NK-92 (cell line): ENCODE measurements around the gene PTGR1.
"Not testable (repeated sequence)": the region's sequence is repeated elsewhere in the genome, so short reads cannot be mapped to it uniquely, and the experiment has no call there.

Source experiments
- DNase-seq: peaks from one replicate; lab custom pipeline; 2025; ENCODE audit not compliant: unreplicated experiment; lab: John Stamatoyannopoulos, UW

Gene PTGR1

DNA sequence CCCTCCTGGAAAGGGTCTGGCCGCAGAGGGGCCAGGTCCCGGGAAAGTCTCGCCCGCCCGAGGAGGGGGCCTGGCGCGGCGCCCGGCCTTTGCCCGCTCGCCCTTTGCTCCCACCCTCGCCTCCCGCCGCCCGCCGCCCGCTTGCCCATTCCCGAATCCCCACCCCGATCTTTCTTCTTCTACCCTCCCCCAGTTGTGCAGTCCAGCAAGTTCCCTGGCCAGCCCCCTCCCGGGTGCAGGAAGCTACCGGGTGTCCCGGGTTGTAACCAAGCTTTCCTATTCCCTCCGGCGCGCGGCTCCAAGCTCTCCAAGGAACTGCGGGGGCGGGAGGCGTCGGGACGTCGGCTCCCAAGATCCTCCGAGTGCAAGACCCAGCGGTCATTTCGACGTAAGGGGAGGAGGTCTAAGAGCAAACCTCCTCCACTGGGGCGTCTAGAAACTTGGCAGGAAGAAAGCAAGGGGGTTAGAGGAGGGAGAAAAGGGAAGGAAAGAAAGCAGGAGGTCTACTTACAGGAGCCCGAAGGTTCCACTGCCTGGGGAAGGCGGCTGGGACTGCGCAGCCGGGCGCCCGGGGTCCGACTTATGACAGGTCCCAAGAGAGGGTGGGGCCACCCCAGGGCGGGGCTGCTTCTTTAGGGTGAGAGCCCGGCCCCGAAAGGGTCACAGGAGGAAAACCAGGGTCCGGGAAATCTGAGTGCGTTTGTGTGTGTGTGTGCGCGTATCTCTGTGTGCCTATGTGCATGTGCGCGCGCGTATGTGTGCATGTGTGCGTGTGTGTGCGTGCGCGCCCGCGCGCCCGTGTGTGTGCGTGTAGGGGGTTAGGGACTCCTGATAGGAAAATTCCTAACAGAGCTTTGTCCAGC is at the start of gene PTGR1:
Gene PTGR1, minus strand, starts transcription at position 556 of the 863 bp plus-strand sequence. CDS start 2,225 bp downstream, outside the sequence.
- DNase-seq: no peak

GRCh38 chr9:111649016-111649415 is 49.6 kb upstream of the PTGR1 start:
- DNase-seq: no peak

- no peak for DNase-seq
Observed at GRCh38 chr9:111648066-111648465, 48.6 kb upstream of the PTGR1 start.

DNA sequence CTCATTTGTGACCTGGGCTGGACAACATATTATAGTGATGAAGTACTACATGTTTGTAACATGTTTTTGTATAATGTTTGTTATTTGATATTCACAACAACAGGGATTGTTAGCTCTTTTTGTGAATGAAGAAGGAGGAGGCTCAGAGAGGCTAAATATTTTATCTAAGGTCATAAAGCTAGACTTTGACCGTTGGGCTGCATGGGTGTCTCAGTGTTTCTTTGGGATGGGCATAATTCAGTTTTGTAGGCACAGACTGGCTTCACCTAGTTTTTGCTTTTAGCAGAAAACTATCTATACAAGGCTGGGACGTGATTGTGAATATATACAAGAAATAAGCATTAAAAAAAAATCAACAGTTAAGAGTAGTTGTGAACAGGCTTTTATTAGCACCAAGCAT is 47.0 kb upstream of the PTGR1 start:
- DNase-seq: no peak

DNA sequence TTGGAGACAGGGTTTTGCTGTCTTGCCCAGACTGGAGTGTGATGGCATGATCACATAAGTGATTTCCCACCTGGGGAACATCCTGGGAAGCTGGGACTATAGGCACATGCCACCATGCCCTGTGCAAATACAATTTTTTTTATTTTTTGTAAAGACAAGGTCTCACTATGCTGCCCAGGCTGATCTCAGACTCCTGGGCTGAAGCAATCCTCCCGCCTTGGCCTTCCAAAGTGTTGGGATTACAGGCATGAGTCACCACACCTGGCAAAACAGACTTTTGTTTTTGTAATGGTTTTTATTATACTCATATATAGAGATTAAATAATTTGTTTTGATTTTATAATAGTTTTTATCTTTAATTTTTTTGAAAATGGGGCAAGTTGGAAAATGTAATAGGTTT is 46.4 kb upstream of the PTGR1 start:
- no peak for DNase-seq

GRCh38 chr9:111644195-111644772 is 44.8 kb upstream of the PTGR1 start:
- no peak for DNase-seq

GRCh38 chr9:111637421-111637950 is 38.0 kb upstream of the PTGR1 start:
- DNase-seq: no peak

GRCh38 chr9:111634860-111635259 is 35.4 kb upstream of the PTGR1 start:
- DNase-seq: no peak

GRCh38 chr9:111633389-111633736 is 33.9 kb upstream of the PTGR1 start:
- no peak for DNase-seq

DNA sequence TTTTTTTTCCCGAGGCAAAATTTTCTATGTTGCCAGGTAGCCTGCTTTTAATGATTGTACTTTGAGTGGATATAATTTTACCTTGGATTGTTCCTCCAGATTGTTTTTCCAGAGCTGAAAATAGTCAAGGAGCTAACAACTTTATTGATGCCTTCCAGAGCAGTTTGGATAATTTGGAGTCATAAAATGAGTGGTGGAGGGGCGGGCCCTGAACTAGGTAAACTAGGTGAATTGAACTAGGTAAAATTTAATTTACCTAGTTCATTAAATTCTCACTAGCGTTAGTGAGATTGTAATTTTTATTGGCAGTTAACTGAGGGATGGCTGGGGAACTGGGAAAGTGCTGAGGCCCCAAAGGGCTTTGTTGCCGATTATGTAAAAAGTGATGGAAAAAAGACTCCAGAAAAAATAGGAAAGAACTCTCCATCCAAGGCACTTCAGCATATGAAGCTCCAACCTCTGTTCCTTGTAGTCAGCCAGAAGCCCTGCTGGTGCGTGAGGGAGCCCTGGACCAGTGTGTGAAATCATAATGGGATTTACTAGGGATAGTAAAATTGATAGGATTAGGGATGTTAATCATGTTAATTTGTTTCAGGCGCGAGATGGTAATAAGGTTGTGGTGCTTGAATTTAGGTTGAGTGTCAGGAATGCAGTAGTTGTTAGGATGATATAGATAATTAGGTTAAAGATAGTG is 33.4 kb upstream of the PTGR1 start:
- DNase-seq: no peak

GRCh38 chr9:111632060-111632459 is 32.6 kb upstream of the PTGR1 start:
- DNase-seq: no peak

- DNase-seq: peak; percentile 89
Observed at GRCh38 chr9:111631214-111631971, 31.9 kb upstream of the PTGR1 start, which contains the start of gene DNAJC25. Gene DNAJC25 (plus strand): TSS chr9:111631334. CDS start chr9:111631408, 74 bp downstream.

- DNase-seq: no peak
Observed at GRCh38 chr9:111630964-111631213, 31.4 kb upstream of the PTGR1 start.

DNA sequence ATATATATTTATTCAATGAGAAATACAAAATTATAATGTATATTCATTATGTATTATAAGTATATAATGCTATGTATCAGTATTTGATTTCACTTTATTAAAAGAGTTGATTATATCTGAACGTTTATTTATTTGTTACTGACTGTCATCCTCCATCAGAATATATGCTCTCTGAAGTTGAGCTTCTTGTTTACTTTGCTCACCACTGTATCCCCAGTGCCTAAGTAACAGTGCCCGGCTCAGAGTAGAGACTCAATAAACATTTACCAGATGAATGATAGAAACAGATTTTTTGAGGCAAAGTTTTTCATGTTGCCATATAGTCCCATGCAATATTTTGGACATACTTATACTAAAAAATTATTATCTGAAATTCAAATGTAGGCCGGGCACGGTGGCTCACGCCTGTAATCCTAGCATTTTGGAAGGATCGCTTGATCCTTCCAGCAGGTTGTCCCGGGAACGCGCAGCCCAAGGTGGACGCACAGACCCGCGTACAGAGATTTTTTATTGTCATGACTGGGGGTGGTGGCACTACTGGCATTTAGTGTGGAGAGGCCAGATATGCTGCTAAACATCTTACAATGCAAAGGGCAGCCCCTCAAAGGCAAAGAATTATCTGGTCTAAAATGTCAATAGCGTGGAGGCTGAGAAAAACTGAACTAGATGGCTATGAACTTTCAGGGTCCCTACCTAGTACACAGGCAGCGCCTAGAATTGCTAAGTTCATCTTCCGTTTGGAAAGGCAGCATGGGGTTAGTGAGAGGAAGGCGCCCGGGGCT is 30.9 kb upstream of the PTGR1 start:
- DNase-seq: no peak

GRCh38 chr9:111628411-111628810 is 29.0 kb upstream of the PTGR1 start:
- no peak for DNase-seq

DNA sequence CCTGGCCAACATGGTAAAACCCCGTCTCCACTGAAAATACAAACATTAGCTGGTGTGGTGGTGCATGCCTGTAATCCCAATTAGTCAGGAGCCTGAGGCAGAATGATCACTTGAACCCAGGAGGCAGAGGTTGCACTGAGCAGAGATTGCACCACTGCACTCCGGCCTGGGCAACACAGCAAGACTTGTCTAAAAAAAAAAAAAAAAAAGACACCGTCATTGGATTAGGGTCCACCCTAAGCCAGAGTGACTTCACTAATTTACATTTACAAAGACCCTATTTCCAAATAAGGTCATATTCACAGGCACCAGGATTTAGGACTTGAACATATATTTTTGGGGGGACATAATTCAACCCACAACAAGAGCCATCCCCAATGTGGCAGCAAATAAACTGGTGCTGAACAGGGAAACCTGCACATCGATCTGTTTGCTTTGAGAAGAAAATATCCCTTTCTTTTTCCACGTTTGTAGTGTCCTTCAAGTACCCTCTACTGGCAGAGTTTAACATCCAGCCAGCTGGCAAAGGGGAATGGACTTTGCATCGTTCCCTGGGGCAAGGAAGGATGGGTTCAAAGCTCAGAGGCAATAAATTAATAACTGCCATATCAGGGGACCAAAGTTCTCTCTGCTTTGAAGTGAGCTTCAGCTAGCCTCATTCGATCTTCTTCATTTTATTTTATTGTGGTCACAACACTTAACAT is 28.0 kb upstream of the PTGR1 start:
- DNase-seq: no peak

- DNase-seq: no peak
Observed at GRCh38 chr9:111622626-111623025, 23.2 kb upstream of the PTGR1 start.

- no peak for DNase-seq
Observed at GRCh38 chr9:111621895-111622480, 22.5 kb upstream of the PTGR1 start.

DNA sequence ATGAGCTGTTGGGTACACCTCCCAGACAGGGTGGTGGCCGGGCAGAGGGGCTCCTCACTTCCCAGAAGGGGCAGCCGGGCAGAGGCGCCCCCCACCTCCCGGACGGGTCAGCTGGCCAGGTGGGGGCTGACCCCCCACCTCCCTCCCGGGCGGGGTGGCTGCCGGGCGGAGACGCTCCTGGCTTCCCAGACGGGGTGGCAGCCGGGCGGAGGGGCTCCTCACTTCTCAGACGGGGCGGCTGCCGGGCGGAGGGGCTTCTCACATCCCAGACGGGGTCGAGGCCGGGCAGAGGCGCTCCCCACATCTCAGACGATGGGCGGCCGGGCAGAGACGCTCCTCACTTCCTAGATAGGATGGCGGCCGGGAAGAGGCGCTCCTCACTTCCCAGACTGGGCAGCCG is 17.9 kb upstream of the PTGR1 start:
- not testable (repeated sequence) for DNase-seq
